Gastroesophageal sphincter (tissue), 3 donors: Measurements from ENCODE around the gene DACT1.

Source experiments
- EP300 ChIP-seq: sonication (generic); formaldehyde crosslinking; IDR thresholded peaks from one replicate; pipeline ENCODE4 v1.6.1; 2017; ENCODE audit warnings: antibody characterized with exemption, mild to moderate bottlenecking
- POLR2A ChIP-seq, 2 donors: fragments of 450-650 bp; IDR thresholded peaks; one replicate each; pipeline ENCODE4 v1.6.1; 2017; ENCODE audit warnings: antibody characterized with exemption in 2 of 2, mild to moderate bottlenecking in 2 of 2, moderate library complexity in 1 of 2
- TF ChIP-seq, protein P1 (sequence below), 4 experiments: fragments of 200-600 bp in 2 of 4; fragments of 450-650 bp in 2 of 4; sonication (generic) in 1 of 4; IDR thresholded peaks; one replicate each; pipeline ENCODE4 v1.5.1; 2017 to 2019; ENCODE audit warnings: antibody characterized with exemption in 4 of 4, mild to moderate bottlenecking in 2 of 4, moderate library complexity in 2 of 4

DNA sequence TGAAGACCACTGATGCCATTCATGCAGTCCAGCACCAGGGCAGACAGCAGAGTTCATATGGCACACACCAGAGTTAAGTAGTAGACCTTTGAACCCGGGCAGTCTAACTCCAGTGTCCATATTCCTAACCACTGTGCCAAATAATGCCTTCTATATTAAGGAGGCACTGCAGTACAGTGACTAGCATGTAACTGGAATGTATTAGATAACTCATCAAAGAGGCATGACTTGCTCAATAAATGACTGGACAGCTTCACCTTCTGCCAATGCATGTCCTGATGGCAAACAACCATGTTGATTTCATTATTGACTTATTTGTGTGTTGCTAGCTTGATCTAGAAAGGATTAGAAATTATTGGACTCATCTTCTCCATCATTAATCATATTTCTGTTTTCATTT is 40.2 kb downstream of the DACT1 start:
- TF ChIP-seq, protein P1, sequence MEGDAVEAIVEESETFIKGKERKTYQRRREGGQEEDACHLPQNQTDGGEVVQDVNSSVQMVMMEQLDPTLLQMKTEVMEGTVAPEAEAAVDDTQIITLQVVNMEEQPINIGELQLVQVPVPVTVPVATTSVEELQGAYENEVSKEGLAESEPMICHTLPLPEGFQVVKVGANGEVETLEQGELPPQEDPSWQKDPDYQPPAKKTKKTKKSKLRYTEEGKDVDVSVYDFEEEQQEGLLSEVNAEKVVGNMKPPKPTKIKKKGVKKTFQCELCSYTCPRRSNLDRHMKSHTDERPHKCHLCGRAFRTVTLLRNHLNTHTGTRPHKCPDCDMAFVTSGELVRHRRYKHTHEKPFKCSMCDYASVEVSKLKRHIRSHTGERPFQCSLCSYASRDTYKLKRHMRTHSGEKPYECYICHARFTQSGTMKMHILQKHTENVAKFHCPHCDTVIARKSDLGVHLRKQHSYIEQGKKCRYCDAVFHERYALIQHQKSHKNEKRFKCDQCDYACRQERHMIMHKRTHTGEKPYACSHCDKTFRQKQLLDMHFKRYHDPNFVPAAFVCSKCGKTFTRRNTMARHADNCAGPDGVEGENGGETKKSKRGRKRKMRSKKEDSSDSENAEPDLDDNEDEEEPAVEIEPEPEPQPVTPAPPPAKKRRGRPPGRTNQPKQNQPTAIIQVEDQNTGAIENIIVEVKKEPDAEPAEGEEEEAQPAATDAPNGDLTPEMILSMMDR (IDR thresholded peaks at IDR 0.05): no peak
- TF ChIP-seq EP300 (no peak), POLR2A (IDR thresholded peaks at IDR 0.05) (no peak)
